H1 (cell line): ENCODE results near the gene RSRC2. TPM values are rescaled to one million over a fixed set of nuclear protein-coding genes. Genes with fewer than 3 reads are reported as not detected.

Source experiments
- ASH2L ChIP-seq: fragments of 200-600, 300-600 bp; sonication (generic); IDR thresholded peaks from one replicate; pipeline ENCODE4 v1.7.1; 2017; ENCODE audit warnings: low read length
- CTBP2 ChIP-seq: IDR thresholded peaks from 2 replicates; pipeline ENCODE4 v1.7.0; 2011; ENCODE audit warnings: borderline replicate concordance, mild to moderate bottlenecking, moderate library complexity, mixed read lengths, low read length; ENCODE audit not compliant: insufficient read depth, insufficient read length
- GABPA ChIP-seq: IDR thresholded peaks from 2 replicates; pipeline ENCODE4 v1.6.1; 2011; ENCODE audit warnings: mild to moderate bottlenecking, low read length, moderate library complexity, borderline replicate concordance; ENCODE audit not compliant: insufficient read depth
- GTF2F1 ChIP-seq: IDR thresholded peaks from 2 replicates; pipeline ENCODE4 v1.6.1; 2012; ENCODE audit warnings: low read depth, low read length, improper control_type of control experiment, borderline replicate concordance
- HDAC2 ChIP-seq, 2 experiments: fragments of 300-600 bp in 1 of 2; sonication (generic) in 1 of 2; IDR thresholded peaks; 2 replicates each; pipeline ENCODE4 v1.6.1; 2011 to 2012; ENCODE audit warnings: low read depth in 2 of 2, low read length in 2 of 2, mild to moderate bottlenecking in 2 of 2, moderate library complexity in 2 of 2, borderline replicate concordance in 1 of 2, inconsistent platforms in 1 of 2
- KDM5A ChIP-seq: fragments of 200-600 bp; IDR thresholded peaks from 2 replicates; pipeline ENCODE4 v1.7.1; 2012; ENCODE audit warnings: mild to moderate bottlenecking, low read length, inconsistent platforms, mixed read lengths
- NRF1 ChIP-seq: IDR thresholded peaks from 2 replicates; pipeline ENCODE4 v1.6.1; 2011; ENCODE audit warnings: mild to moderate bottlenecking, low read depth, low read length, improper control_type of control experiment
- PHF8 ChIP-seq: fragments of 200-600 bp; sonication (generic); conservative IDR thresholded peaks from 2 replicates; pipeline ENCODE4 v1.7.1; 2012; ENCODE audit warnings: low read depth, mild to moderate bottlenecking, inconsistent platforms, low read length, moderate library complexity
- POLR2AphosphoS5 ChIP-seq: IDR thresholded peaks from 2 replicates; pipeline ENCODE4 v1.6.1; 2011; ENCODE audit warnings: low read depth, low read length
- RBBP5 ChIP-seq: IDR thresholded peaks from 2 replicates; pipeline ENCODE4 v1.7.1; 2012; ENCODE audit warnings: low read depth, mild to moderate bottlenecking, inconsistent platforms, low read length, moderate library complexity, borderline replicate concordance
- SAP30 ChIP-seq: fragments of 300-600 bp; sonication (generic); IDR thresholded peaks from 2 replicates; pipeline ENCODE4 v1.7.1; 2012; ENCODE audit warnings: low read length, moderate library complexity, mild to moderate bottlenecking, inconsistent platforms; ENCODE audit not compliant: insufficient read depth, insufficient replicate concordance
- SIRT6 ChIP-seq: IDR thresholded peaks from one replicate; pipeline ENCODE4 v1.7.1; 2012; ENCODE audit warnings: low read length, inconsistent platforms
- SP2 ChIP-seq: IDR thresholded peaks from 2 replicates; pipeline ENCODE4 v1.6.1; 2012; ENCODE audit warnings: mild to moderate bottlenecking, low read length, inconsistent platforms
- SRF ChIP-seq: IDR thresholded peaks from 2 replicates; pipeline ENCODE4 v1.6.1; 2011; ENCODE audit warnings: mild to moderate bottlenecking, low read depth, low read length, moderate library complexity
- TAF1 ChIP-seq: IDR thresholded peaks from 2 replicates; pipeline ENCODE4 v1.6.1; 2011; ENCODE audit warnings: mild to moderate bottlenecking, low read depth, low read length
- TAF7 ChIP-seq: optimal IDR thresholded peaks from 2 replicates; pipeline ENCODE3; 2011; ENCODE audit warnings: low read depth, mild to moderate bottlenecking, inconsistent platforms, low read length, moderate library complexity, borderline replicate concordance
- TBP ChIP-seq: IDR thresholded peaks from 2 replicates; pipeline ENCODE4 v1.6.1; 2011; ENCODE audit warnings: low read depth, low read length, improper control_type of control experiment
- YY1 ChIP-seq: IDR thresholded peaks from 2 replicates; pipeline ENCODE4 v1.6.1; 2011; ENCODE audit warnings: low read depth, mild to moderate bottlenecking, low read length
- polyA plus RNA-seq, 7 experiments: library from polyadenylated mRNA; depleted of rRNA in 3 of 7; stranded (reverse) in 5 of 7; unstranded in 2 of 7; fragments of >200 nt in 5 of 7; fragments of 200-250 nt in 2 of 7; gene quantifications; 1 replicate in 5 of 7; 2 replicates in 1 of 7; 4 replicates in 1 of 7; pipeline versions ENCODE4 v1.2.1 to v1.2.3, GENCODE V29; 2011 to 2013; ENCODE audit warnings: missing spikeins in 2 of 7, mixed read lengths in 2 of 7
- total RNA-seq: library from RNA; stranded (reverse); fragmentation: NEBNext Ultra II Directional; extraction: Animal tissue kit (Norgen Biotek cat#: 25700); gene quantifications from 2 replicates; pipeline ENCODE4 v1.2.1, GENCODE V29; 2021
- TF ChIP-seq, protein P1 (sequence below), 3 experiments: IDR thresholded peaks; 1 replicate in 2 of 3; 2 replicates in 1 of 3; pipeline versions ENCODE4 v1.5.1 to v1.6.1; 2011; ENCODE audit warnings: low read length in 3 of 3, mild to moderate bottlenecking in 3 of 3, inconsistent platforms in 2 of 3, low read depth in 1 of 3, moderate library complexity in 1 of 3; ENCODE audit not compliant: insufficient read depth in 1 of 3; ENCODE audit errors: control extremely low read depth in 1 of 3

Gene RSRC2
- total and polyA plus RNA-seq, 2 of the 8 experiments (the other 6 are each of a cell fraction or from before 2014, with no cell fraction given), result 15.9 to 71.4 TPM

DNA sequence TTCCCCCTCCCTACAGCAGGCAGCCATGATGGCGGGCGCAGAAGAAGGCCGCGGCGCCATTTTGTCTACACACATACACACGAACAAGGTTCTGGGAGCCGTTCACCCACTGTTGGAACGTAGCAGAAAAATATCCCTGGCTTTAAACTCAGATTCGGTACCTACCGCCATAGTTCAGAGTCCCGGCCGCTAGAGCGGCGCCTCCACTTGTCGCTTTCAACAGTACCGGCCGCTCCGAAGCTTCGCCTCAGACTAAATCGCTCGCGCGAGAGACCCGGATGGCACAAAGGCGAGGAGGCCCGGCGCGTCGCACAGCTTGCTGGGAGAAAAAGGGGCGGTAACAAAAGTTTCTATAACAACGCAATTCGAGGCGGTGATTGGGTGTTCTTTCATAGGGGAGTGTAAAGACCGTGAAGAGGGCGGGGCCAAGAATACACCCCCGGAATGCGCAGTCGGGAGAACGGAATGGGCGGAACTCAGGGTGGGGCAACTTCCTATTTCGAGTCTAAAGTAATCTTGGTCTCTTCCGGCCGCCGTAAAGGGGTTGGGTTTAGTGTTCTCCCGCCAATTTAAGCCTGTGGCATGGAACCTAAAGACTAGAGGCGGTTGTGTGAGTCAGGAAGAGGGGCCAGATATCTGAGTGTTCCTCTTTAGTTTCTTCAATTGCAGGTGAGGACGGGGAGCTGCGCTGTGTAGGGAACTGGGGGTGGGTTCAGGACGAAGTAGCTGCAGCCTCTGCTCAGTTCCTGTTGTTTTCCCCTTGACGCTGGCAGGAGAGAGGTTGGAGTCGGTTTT, at the start of gene RSRC2, which contains the start of gene KNTC1 (continued):
- peak; percentile 100 for TF ChIP-seq TAF1
- peak; percentile 100 for TF ChIP-seq PHF8
- no peak for TF ChIP-seq SIRT6
- peak; percentile 42 for TF ChIP-seq SAP30
- TF ChIP-seq HDAC2 (IDR thresholded peaks at IDR 0.05; ENCODE audit: borderline replicate concordance in 1 of 2, low read depth in 2 of 2, low read length in 2 of 2), result peak in 1 of 2 experiments; percentile 25; a peak in 1 of 4 replicates
- peak; percentile 95 for TF ChIP-seq TBP
- TF ChIP-seq, protein P1, sequence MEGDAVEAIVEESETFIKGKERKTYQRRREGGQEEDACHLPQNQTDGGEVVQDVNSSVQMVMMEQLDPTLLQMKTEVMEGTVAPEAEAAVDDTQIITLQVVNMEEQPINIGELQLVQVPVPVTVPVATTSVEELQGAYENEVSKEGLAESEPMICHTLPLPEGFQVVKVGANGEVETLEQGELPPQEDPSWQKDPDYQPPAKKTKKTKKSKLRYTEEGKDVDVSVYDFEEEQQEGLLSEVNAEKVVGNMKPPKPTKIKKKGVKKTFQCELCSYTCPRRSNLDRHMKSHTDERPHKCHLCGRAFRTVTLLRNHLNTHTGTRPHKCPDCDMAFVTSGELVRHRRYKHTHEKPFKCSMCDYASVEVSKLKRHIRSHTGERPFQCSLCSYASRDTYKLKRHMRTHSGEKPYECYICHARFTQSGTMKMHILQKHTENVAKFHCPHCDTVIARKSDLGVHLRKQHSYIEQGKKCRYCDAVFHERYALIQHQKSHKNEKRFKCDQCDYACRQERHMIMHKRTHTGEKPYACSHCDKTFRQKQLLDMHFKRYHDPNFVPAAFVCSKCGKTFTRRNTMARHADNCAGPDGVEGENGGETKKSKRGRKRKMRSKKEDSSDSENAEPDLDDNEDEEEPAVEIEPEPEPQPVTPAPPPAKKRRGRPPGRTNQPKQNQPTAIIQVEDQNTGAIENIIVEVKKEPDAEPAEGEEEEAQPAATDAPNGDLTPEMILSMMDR (IDR thresholded peaks at IDR 0.05; ENCODE audit: control extremely low read depth in 1 of 3, insufficient read depth in 1 of 3, low read depth in 1 of 3, low read length in 3 of 3), result no peak; a peak in 1 of 4 replicates
- peak; percentile 97 for TF ChIP-seq TAF7
- no peak for TF ChIP-seq SRF
- peak; percentile 21; the same call in 1 of the 2 replicates for TF ChIP-seq SP2
- peak; percentile 60; the same call in 1 of the 2 replicates for TF ChIP-seq KDM5A
- TF ChIP-seq GTF2F1, result peak; percentile 88; the same call in 1 of the 2 replicates
- TF ChIP-seq GABPA, result peak; percentile 67; the same call in 1 of the 2 replicates
- peak; percentile 99 for TF ChIP-seq YY1
- peak; percentile 95 for TF ChIP-seq POLR2AphosphoS5
- TF ChIP-seq NRF1, result no peak
- peak; percentile 81; the same call in 1 of the 2 replicates for TF ChIP-seq RBBP5
- no peak for TF ChIP-seq CTBP2
- TF ChIP-seq ASH2L, result peak; percentile 67
